Germinal center (tissue), 1 donor: ENCODE measurements around the gene FGFR1OP2.

ENCODE experiments used
- DNase-seq: peaks from one replicate; pipeline ENCODE4 v3.0.0; 2012; ENCODE audit warnings: mixed read lengths, low spot score

FGFR1OP2 gene

GRCh38 chr12:27003421-27004381 is 65.4 kb downstream of the FGFR1OP2 start:
- no peak for DNase-seq

DNA sequence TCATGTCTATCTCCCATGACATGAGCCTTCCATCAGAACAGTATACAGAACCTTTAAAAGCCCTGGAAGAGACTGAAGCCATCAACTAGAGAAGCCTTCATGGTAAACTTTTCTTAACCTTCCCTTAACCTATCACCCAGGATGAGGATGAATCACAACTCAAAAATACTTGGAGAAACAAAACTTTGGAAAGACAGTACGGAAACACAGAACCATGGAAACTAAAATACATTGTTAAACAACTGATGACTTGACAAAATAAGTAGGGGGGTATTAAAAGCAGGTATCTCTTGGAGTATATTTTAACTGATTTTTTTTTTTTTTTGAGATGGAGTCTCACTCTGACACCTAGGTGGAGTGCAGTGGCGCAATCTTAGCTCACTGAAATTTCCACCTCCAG is 67.2 kb downstream of the FGFR1OP2 start:
- no peak for DNase-seq

DNA sequence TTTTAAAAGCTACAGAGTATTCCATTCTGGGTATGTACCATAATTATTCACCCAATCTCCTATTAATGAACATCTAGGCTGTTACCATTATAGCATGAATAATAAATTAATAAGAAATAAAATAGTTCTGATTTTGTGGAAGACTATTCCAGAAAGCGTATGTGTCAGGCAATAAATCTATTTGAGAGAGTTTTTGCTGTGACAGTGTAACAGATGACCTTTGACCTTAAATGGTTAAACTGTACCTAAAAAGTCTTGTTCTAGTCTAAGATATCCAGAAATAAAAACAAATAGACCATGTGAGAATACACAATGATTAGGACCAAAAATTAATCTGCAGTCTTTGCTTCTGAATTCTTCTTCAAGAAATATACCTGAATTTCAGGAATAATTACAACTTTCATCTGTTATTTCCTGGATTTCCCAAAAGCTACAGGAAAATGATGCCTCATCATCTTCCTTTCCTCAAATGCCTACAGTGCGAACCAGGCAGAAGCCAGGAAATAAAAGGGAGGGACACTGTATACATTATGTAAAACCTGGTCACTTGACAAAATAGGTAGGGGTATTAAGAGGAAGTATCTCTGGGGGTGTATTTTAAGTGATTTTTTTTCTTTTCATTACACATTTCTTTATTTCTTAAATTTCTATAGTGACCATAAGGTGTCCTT is 68.7 kb downstream of the FGFR1OP2 start:
- DNase-seq = no peak

GRCh38 chr12:27008081-27008480 is 69.8 kb downstream of the FGFR1OP2 start:
- no peak for DNase-seq

DNA sequence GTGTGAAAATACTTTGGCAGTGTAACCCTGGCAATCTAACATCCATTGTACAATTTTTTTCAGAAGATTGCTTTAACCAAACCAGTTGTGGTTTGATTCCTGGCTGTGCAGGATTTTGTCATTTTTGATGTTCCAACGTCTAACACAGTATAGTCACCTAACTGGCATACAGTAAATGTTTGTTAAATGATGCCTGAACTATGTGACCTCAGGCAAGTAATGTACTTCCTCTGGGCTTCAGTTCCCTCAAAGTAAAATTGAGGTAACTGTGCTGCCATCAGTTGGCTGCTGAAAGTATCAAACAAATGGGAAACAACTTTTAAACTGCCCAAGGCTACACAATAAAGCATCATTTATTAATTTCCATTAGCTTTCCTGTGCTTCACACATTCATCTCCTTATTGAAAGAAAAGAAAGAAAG is 71.6 kb downstream of the FGFR1OP2 start:
- DNase-seq = no peak

- DNase-seq = no peak
These were observed 74.1 kb downstream of the FGFR1OP2 start for GRCh38 chr12:27012239-27012981.

DNA sequence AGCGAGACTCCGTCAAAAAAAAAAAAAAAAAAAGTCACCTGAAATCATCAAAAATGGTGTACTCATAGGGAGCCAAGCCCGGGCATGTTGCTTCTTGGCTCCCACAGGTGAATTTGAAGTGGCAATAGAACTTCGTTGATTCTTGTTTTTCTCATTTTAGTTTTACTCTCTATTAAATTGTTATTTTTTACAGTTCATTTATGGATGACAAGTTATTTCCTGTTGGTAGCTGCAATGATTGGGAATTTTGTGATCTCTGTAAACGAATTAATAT is 74.6 kb downstream of the FGFR1OP2 start:
- no peak for DNase-seq

DNA sequence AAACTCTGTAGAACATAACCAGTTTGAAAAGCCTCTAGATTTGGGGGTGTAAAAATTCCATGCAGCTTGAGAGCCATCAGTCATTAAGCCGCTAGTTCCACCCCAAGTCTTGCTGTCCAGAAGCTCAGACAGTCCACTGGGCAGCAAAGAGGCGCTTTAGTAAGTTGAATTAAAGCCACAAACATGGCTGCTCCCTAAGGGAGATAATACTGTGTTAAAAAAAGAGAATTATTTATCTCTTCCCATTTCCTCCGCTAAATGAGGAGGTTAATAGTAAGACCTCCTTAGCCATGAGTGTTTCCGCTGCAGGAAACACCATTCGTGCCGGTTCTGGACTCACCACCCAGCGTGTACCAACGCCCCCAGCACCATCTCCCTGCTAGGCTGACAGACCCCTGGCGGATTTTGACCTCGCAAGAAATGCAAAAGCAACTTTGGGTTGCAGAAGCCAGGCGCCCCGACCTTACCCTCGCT is 75.4 kb downstream of the FGFR1OP2 start:
- DNase-seq = no peak

- peak; percentile 96 for DNase-seq
These were observed 76.0 kb downstream of the FGFR1OP2 start, which contains the start of gene TM7SF3 for GRCh38 chr12:27014085-27014858. TM7SF3 (minus strand) TSS chr12:27014384; CDS start chr12:27014168, 216 bp downstream.

- no peak for DNase-seq
These were observed 76.8 kb downstream of the FGFR1OP2 start for GRCh38 chr12:27014859-27015729.

- peak; percentile 30 for DNase-seq
These were observed 77.4 kb downstream of the FGFR1OP2 start for GRCh38 chr12:27015730-27016076.
